Left lobe of liver (tissue), 1 donor: Measurements from ENCODE around the gene EEF1AKMT2. TPM values are rescaled to one million over a fixed set of nuclear protein-coding genes. Genes with fewer than 3 reads are reported as not detected.

Experiments used
- total RNA-seq: library from RNA; stranded (reverse); gene quantifications from one replicate; pipeline ENCODE4 v1.2.1, GENCODE V29; 2021
- donor health status: DM: no; HTN: yes; CAD: no.

EEF1AKMT2 gene
- total RNA-seq, 1 donor from 2014 or later, result 6.8 TPM

Other genes with a start within 250 kb of the EEF1AKMT2 start
- gene FAM53B, start 47.5 kb downstream of the EEF1AKMT2 start, total RNA-seq, result 5.7 TPM
- gene ABRAXAS2, start 9.9 kb upstream of the EEF1AKMT2 start, total RNA-seq, result 6.6 TPM
- gene ZRANB1, start 150.2 kb upstream of the EEF1AKMT2 start, total RNA-seq, result 11.6 TPM